MM.1S (cell line): ENCODE data around the gene E2F6.

Experiments
- CTCF ChIP-seq: fragments of 300-600 bp; sonication (generic); IDR thresholded peaks from 2 replicates; pipeline ENCODE4 v1.5.1; 2016; ENCODE audit warnings: antibody characterized with exemption, low read length, mixed read lengths
- EZH2 ChIP-seq: fragments of 300-600 bp; sonication (generic); optimal IDR thresholded peaks from 2 replicates; pipeline ENCODE3; 2017; ENCODE audit warnings: low read depth, mild to moderate bottlenecking, antibody characterized with exemption, low read length, mixed read lengths

DNA sequence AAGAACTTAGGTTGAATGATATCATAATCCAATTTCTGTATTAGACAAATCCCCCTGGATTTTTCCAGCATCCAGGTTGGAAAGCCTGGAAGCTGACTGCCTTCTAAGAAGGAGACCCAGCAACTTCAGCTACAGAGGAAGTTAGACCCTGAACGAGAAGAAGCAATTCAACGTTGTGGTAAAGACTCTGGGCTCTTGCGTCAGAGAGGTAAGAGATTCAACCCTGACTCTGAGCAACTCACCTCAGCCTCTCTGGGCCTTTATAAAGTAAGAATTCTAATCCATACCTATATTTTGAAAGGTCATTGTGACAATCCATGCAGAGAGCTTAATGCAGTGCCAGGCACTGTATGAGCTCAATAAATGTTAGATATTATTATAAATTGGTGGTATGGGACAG lies 9.7 kb downstream of the E2F6 start:
- TF ChIP-seq CTCF (no peak), EZH2 (no peak)
